CD4-positive, alpha-beta T cell treated with Interleukin-12 subunit alpha and Interleukin-12 subunit beta, for 1 hour (primary cell): Measurements from ENCODE around the gene AQP12A.

Experiments
- DNase-seq: peaks from one replicate; pipeline ENCODE4 v3.0.0-alpha.2; 2020

AQP12A gene

GRCh38 chr2:240725671-240726070 lies 34.0 kb downstream of the AQP12A start:
- DNase-seq: no peak

- no peak for DNase-seq
Measured at GRCh38 chr2:240726876-240727275, 35.2 kb downstream of the AQP12A start.

- no peak for DNase-seq
Measured at GRCh38 chr2:240727439-240727838, 35.8 kb downstream of the AQP12A start.

- DNase-seq: no peak
Measured at GRCh38 chr2:240727913-240728312, 36.2 kb downstream of the AQP12A start.

GRCh38 chr2:240728361-240728760 lies 36.7 kb downstream of the AQP12A start:
- no peak for DNase-seq

GRCh38 chr2:240728827-240729226 lies 37.2 kb downstream of the AQP12A start:
- no peak for DNase-seq

- DNase-seq: no peak
Measured at GRCh38 chr2:240730501-240731177, 39.0 kb downstream of the AQP12A start.

GRCh38 chr2:240731178-240731545 lies 39.5 kb downstream of the AQP12A start:
- DNase-seq: no peak

- DNase-seq: no peak
Measured at GRCh38 chr2:240732184-240732583, 40.5 kb downstream of the AQP12A start.

- DNase-seq: no peak
Measured at GRCh38 chr2:240732911-240733622, 41.4 kb downstream of the AQP12A start.

- peak; percentile 21 for DNase-seq
Measured at GRCh38 chr2:240733803-240734495, 42.3 kb downstream of the AQP12A start.

- DNase-seq: no peak
Measured at GRCh38 chr2:240734756-240735155, 43.1 kb downstream of the AQP12A start.

GRCh38 chr2:240735476-240735875 lies 43.8 kb downstream of the AQP12A start:
- no peak for DNase-seq

- no peak for DNase-seq
Measured at GRCh38 chr2:240736281-240737250, 44.9 kb downstream of the AQP12A start.

- DNase-seq: no peak
Measured at GRCh38 chr2:240737512-240737911, 45.8 kb downstream of the AQP12A start.

GRCh38 chr2:240737958-240738357 lies 46.3 kb downstream of the AQP12A start:
- no peak for DNase-seq

GRCh38 chr2:240739797-240740196 lies 48.1 kb downstream of the AQP12A start:
- DNase-seq: peak; percentile 28

- DNase-seq: no peak
Measured at GRCh38 chr2:240741091-240741490, 49.4 kb downstream of the AQP12A start.

GRCh38 chr2:240742602-240743095 lies 51.0 kb downstream of the AQP12A start:
- no peak for DNase-seq

- DNase-seq: no peak
Measured at GRCh38 chr2:240745456-240745855, 53.8 kb downstream of the AQP12A start.

- DNase-seq: no peak
Measured at GRCh38 chr2:240745962-240746361, 54.3 kb downstream of the AQP12A start.

- no peak for DNase-seq
Measured at GRCh38 chr2:240746671-240747070, 55.0 kb downstream of the AQP12A start.

- DNase-seq: no peak
Measured at GRCh38 chr2:240747256-240747655, 55.6 kb downstream of the AQP12A start.
